GM12878 (cell line): Measurements from ENCODE around the gene DDC.

Experiments used
- ATF3 ChIP-seq: IDR thresholded peaks from 2 replicates; pipeline ENCODE4 v1.6.1; 2011; ENCODE audit warnings: low read depth, mild to moderate bottlenecking, low read length, moderate library complexity, borderline replicate concordance; ENCODE audit errors: extremely low read depth
- CBX3 ChIP-seq: fragments of 200-600 bp; sonication (generic); IDR thresholded peaks from 2 replicates; pipeline ENCODE4 v1.6.1; 2016; ENCODE audit warnings: low read depth, borderline replicate concordance
- CTCF ChIP-seq, 3 experiments: IDR thresholded peaks in 2 of 3; conservative IDR thresholded peaks in 1 of 3; 2 replicates each; pipeline ENCODE4 v1.5.1; 2011; ENCODE audit warnings: low read depth in 3 of 3, low read length in 3 of 3, mild to moderate bottlenecking in 3 of 3, control low read depth in 2 of 3, moderate library complexity in 2 of 3, inconsistent platforms in 1 of 3, mixed read lengths in 1 of 3; ENCODE audit not compliant: control insufficient read depth in 2 of 3, insufficient read depth in 1 of 3; ENCODE audit errors: extremely low read depth in 1 of 3
- EP300 ChIP-seq, 2 experiments: fragments of 150-350 bp in 1 of 2; IDR thresholded peaks; 2 replicates each; pipeline ENCODE4 v1.6.1; 2011 to 2012; ENCODE audit warnings: low read depth in 2 of 2, low read length in 2 of 2, borderline replicate concordance in 1 of 2, improper control_type of control experiment in 1 of 2, inconsistent platforms in 1 of 2; ENCODE audit not compliant: control insufficient read depth in 1 of 2
- EZH2 ChIP-seq: IDR thresholded peaks from 2 replicates; pipeline ENCODE4 v1.6.1; 2012; ENCODE audit warnings: low read depth, mild to moderate bottlenecking, control low read depth, inconsistent platforms, low read length, borderline replicate concordance; ENCODE audit not compliant: control insufficient read depth
- FOS ChIP-seq: IDR thresholded peaks from 3 replicates; pipeline ENCODE4 v1.6.1; 2011; ENCODE audit warnings: borderline replicate concordance; ENCODE audit not compliant: insufficient read length; ENCODE audit errors: extremely low read depth
- POLR2A ChIP-seq: IDR thresholded peaks from 2 replicates; pipeline ENCODE4 v1.6.1; 2011; ENCODE audit warnings: low read depth, mild to moderate bottlenecking, low read length
- RCOR1 ChIP-seq: conservative IDR thresholded peaks from 2 replicates; pipeline ENCODE4 v1.6.1; 2012; ENCODE audit warnings: low read depth, low read length, improper control_type of control experiment
- SIX5 ChIP-seq: IDR thresholded peaks from 2 replicates; pipeline ENCODE4 v1.6.1; 2011; ENCODE audit warnings: mild to moderate bottlenecking, low read depth, low read length, moderate library complexity; ENCODE audit not compliant: severe bottlenecking
- ZNF207 ChIP-seq: fragments of 450-650 bp; IDR thresholded peaks from 2 replicates; pipeline ENCODE4 v1.6.1; 2014; ENCODE audit warnings: antibody characterized with exemption, mild to moderate bottlenecking, borderline replicate concordance
- ZNF274 ChIP-seq: IDR thresholded peaks from one replicate; pipeline ENCODE4 v1.8.0; 2011; ENCODE audit not compliant: insufficient read length, insufficient read depth

DNA sequence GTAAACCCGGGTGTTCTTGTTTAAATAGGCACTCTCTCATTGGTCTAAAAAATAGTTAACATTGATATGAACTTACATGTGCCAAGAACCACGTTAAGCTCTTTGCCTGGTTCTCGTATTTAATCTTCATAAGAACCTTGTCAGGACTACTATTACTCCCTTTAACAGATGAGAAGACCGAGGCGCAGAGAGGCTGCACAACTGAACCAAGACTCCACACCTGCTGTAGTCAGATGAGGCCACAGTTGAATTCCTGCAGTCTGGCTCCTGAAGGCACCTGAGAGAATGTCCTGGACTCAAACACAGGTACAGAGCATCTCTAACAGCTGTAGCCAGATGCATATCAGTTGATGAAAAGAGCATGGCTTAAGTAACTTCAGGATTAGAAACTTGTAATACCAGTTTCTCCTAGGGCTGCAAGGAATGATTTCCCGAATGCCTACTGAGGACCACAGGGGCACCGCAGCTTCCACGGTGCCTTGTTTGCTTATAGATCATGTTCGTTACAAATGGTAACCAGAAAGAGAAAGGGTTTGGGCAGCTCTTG lies 9.5 kb downstream of the DDC start:
- TF ChIP-seq CTCF (IDR thresholded peaks at IDR 0.05 in 2 of 3, conservative IDR thresholded peaks at IDR 0.05 in 1 of 3; ENCODE audit: control insufficient read depth in 2 of 3, extremely low read depth in 1 of 3, insufficient read depth in 1 of 3, low read depth in 3 of 3, low read length in 3 of 3) (no peak), ZNF274 (no peak), SIX5 (no peak), POLR2A (no peak), EP300 (IDR thresholded peaks at IDR 0.05; ENCODE audit: borderline replicate concordance in 1 of 2, control insufficient read depth in 1 of 2, low read depth in 2 of 2, low read length in 2 of 2) (no peak), ZNF207 (no peak), RCOR1 (no peak), FOS (no peak), CBX3 (no peak), ATF3 (no peak), EZH2 (no peak)
